ENCODE data around the gene ATM.

- TF ChIP-seq, protein P1, sequence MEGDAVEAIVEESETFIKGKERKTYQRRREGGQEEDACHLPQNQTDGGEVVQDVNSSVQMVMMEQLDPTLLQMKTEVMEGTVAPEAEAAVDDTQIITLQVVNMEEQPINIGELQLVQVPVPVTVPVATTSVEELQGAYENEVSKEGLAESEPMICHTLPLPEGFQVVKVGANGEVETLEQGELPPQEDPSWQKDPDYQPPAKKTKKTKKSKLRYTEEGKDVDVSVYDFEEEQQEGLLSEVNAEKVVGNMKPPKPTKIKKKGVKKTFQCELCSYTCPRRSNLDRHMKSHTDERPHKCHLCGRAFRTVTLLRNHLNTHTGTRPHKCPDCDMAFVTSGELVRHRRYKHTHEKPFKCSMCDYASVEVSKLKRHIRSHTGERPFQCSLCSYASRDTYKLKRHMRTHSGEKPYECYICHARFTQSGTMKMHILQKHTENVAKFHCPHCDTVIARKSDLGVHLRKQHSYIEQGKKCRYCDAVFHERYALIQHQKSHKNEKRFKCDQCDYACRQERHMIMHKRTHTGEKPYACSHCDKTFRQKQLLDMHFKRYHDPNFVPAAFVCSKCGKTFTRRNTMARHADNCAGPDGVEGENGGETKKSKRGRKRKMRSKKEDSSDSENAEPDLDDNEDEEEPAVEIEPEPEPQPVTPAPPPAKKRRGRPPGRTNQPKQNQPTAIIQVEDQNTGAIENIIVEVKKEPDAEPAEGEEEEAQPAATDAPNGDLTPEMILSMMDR (IDR thresholded peaks at IDR 0.05; ENCODE audit: poor library complexity) = no peak
- TF ChIP-seq EZH2phosphoT487 (IDR thresholded peaks at IDR 0.05; ENCODE audit: low read depth, severe bottlenecking, unreplicated experiment) = no peak
Measured at GRCh38 chr11:108228251-108228650, 5.4 kb downstream of the ATM start.

Data from hepatocyte (in vitro differentiated cells).